ENCODE results near the gene NPRL2. TPM values are rescaled to one million over a fixed set of nuclear protein-coding genes. Genes with fewer than 3 reads are reported as not detected.

NPRL2 gene
- total and polyA plus RNA-seq, 9 of the 15 experiments (the other 6 are each of a cell fraction or from before 2014, with no cell fraction given), result 17.4 to 40.4 (median 24.4) TPM

GRCh38 chr3:50330330-50330729 is 20.2 kb downstream of the NPRL2 start (continued):
- TF ChIP-seq ADNP (tag; IDR thresholded peaks at IDR 0.05), result no peak
- TF ChIP-seq, protein P1, sequence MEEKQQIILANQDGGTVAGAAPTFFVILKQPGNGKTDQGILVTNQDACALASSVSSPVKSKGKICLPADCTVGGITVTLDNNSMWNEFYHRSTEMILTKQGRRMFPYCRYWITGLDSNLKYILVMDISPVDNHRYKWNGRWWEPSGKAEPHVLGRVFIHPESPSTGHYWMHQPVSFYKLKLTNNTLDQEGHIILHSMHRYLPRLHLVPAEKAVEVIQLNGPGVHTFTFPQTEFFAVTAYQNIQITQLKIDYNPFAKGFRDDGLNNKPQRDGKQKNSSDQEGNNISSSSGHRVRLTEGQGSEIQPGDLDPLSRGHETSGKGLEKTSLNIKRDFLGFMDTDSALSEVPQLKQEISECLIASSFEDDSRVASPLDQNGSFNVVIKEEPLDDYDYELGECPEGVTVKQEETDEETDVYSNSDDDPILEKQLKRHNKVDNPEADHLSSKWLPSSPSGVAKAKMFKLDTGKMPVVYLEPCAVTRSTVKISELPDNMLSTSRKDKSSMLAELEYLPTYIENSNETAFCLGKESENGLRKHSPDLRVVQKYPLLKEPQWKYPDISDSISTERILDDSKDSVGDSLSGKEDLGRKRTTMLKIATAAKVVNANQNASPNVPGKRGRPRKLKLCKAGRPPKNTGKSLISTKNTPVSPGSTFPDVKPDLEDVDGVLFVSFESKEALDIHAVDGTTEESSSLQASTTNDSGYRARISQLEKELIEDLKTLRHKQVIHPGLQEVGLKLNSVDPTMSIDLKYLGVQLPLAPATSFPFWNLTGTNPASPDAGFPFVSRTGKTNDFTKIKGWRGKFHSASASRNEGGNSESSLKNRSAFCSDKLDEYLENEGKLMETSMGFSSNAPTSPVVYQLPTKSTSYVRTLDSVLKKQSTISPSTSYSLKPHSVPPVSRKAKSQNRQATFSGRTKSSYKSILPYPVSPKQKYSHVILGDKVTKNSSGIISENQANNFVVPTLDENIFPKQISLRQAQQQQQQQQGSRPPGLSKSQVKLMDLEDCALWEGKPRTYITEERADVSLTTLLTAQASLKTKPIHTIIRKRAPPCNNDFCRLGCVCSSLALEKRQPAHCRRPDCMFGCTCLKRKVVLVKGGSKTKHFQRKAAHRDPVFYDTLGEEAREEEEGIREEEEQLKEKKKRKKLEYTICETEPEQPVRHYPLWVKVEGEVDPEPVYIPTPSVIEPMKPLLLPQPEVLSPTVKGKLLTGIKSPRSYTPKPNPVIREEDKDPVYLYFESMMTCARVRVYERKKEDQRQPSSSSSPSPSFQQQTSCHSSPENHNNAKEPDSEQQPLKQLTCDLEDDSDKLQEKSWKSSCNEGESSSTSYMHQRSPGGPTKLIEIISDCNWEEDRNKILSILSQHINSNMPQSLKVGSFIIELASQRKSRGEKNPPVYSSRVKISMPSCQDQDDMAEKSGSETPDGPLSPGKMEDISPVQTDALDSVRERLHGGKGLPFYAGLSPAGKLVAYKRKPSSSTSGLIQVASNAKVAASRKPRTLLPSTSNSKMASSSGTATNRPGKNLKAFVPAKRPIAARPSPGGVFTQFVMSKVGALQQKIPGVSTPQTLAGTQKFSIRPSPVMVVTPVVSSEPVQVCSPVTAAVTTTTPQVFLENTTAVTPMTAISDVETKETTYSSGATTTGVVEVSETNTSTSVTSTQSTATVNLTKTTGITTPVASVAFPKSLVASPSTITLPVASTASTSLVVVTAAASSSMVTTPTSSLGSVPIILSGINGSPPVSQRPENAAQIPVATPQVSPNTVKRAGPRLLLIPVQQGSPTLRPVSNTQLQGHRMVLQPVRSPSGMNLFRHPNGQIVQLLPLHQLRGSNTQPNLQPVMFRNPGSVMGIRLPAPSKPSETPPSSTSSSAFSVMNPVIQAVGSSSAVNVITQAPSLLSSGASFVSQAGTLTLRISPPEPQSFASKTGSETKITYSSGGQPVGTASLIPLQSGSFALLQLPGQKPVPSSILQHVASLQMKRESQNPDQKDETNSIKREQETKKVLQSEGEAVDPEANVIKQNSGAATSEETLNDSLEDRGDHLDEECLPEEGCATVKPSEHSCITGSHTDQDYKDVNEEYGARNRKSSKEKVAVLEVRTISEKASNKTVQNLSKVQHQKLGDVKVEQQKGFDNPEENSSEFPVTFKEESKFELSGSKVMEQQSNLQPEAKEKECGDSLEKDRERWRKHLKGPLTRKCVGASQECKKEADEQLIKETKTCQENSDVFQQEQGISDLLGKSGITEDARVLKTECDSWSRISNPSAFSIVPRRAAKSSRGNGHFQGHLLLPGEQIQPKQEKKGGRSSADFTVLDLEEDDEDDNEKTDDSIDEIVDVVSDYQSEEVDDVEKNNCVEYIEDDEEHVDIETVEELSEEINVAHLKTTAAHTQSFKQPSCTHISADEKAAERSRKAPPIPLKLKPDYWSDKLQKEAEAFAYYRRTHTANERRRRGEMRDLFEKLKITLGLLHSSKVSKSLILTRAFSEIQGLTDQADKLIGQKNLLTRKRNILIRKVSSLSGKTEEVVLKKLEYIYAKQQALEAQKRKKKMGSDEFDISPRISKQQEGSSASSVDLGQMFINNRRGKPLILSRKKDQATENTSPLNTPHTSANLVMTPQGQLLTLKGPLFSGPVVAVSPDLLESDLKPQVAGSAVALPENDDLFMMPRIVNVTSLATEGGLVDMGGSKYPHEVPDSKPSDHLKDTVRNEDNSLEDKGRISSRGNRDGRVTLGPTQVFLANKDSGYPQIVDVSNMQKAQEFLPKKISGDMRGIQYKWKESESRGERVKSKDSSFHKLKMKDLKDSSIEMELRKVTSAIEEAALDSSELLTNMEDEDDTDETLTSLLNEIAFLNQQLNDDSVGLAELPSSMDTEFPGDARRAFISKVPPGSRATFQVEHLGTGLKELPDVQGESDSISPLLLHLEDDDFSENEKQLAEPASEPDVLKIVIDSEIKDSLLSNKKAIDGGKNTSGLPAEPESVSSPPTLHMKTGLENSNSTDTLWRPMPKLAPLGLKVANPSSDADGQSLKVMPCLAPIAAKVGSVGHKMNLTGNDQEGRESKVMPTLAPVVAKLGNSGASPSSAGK (IDR thresholded peaks at IDR 0.05), result no peak
- TF ChIP-seq, protein P2, sequence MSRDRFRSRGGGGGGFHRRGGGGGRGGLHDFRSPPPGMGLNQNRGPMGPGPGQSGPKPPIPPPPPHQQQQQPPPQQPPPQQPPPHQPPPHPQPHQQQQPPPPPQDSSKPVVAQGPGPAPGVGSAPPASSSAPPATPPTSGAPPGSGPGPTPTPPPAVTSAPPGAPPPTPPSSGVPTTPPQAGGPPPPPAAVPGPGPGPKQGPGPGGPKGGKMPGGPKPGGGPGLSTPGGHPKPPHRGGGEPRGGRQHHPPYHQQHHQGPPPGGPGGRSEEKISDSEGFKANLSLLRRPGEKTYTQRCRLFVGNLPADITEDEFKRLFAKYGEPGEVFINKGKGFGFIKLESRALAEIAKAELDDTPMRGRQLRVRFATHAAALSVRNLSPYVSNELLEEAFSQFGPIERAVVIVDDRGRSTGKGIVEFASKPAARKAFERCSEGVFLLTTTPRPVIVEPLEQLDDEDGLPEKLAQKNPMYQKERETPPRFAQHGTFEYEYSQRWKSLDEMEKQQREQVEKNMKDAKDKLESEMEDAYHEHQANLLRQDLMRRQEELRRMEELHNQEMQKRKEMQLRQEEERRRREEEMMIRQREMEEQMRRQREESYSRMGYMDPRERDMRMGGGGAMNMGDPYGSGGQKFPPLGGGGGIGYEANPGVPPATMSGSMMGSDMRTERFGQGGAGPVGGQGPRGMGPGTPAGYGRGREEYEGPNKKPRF (IDR thresholded peaks at IDR 0.05; ENCODE audit: low read depth, low read length), result no peak

Data from K562 (cell line).